Endodermal cell (in vitro differentiated cells): ENCODE measurements around the gene TMEM62. TPM values are rescaled to one million over a fixed set of nuclear protein-coding genes. Genes with fewer than 3 reads are reported as not detected.

Source experiments
- DNase-seq: peaks from one replicate; pipeline ENCODE4 v3.0.0-alpha.2; 2017
- H3K27ac ChIP-seq: 2 replicates; pipeline ENCODE4 v1.5.1; 2013; ENCODE audit warnings: mild to moderate bottlenecking, low read depth, low read length, moderate library complexity
- H3K27me3 ChIP-seq: 2 replicates; pipeline ENCODE4 v1.6.1; 2013; ENCODE audit warnings: mild to moderate bottlenecking, low read length, moderate library complexity; ENCODE audit not compliant: insufficient read depth, control insufficient read depth, poor library complexity, severe bottlenecking
- H3K36me3 ChIP-seq: 2 replicates; pipeline ENCODE4 v1.7.0; 2013; ENCODE audit warnings: mild to moderate bottlenecking, low read length, moderate library complexity; ENCODE audit not compliant: control insufficient read depth, insufficient read depth
- H3K4me1 ChIP-seq: one replicate; pipeline ENCODE4 v1.7.0; 2013; ENCODE audit warnings: low read length; ENCODE audit not compliant: control insufficient read depth, insufficient read depth
- H3K4me3 ChIP-seq: 2 replicates; pipeline ENCODE4 v1.5.1; 2013; ENCODE audit warnings: mild to moderate bottlenecking, low read length, moderate library complexity
- H3K9ac ChIP-seq: 2 replicates; pipeline ENCODE4 v1.6.1; 2013; ENCODE audit warnings: mild to moderate bottlenecking, low read length, moderate library complexity; ENCODE audit not compliant: poor library complexity, severe bottlenecking; ENCODE audit errors: extremely low read depth
- H3K9me3 ChIP-seq: 2 replicates; pipeline ENCODE4 v1.6.1; 2013; ENCODE audit warnings: mild to moderate bottlenecking, low read length, moderate library complexity; ENCODE audit not compliant: control insufficient read depth
- H3K27ac Mint-ChIP-seq: 2 replicates; pipeline ENCODE4 v1.8.0; 2020; ENCODE audit warnings: mixed read lengths
- H3K27me3 Mint-ChIP-seq: 2 replicates; pipeline ENCODE4 v1.8.0; 2021; ENCODE audit warnings: mild to moderate bottlenecking, mixed read lengths; ENCODE audit not compliant: insufficient read depth
- H3K36me3 Mint-ChIP-seq: 2 replicates; pipeline ENCODE4 v1.8.0; 2020; ENCODE audit warnings: low read depth, mixed read lengths
- H3K4me1 Mint-ChIP-seq: 2 replicates; pipeline ENCODE4 v1.8.0; 2020; ENCODE audit warnings: mixed read lengths
- H3K4me3 Mint-ChIP-seq: 2 replicates; pipeline ENCODE4 v1.8.0; 2020; ENCODE audit warnings: mild to moderate bottlenecking, moderate library complexity, mixed read lengths
- H3K9me3 Mint-ChIP-seq: 2 replicates; pipeline ENCODE4 v1.8.0; 2020; ENCODE audit warnings: mild to moderate bottlenecking, mixed read lengths
- WGBS, 2 experiments: methylation state at CpG; one replicate each; pipeline versions ENCODE4 v1.1.5 to v1.1.7; 2013; ENCODE audit warnings: missing lambda C conversion rate in 2 of 2, mixed read lengths in 1 of 2; ENCODE audit not compliant: insufficient coverage in 1 of 2, insufficient read length in 1 of 2; 5-methylcytosine and 5-hydroxymethylcytosine counted together
- total RNA-seq, 2 donors: library from RNA; stranded (reverse); fragmentation: NEBNext Ultra II Directional in 1 of 2; extraction: Animal tissue kit (Norgen Biotek cat#: 25700) in 1 of 2; gene quantifications; 2 replicates in 1 of 2; 3 replicates in 1 of 2; pipeline ENCODE4 v1.2.1, GENCODE V29; 2021
- TF ChIP-seq, protein P1 (sequence below): fragments of 200-600 bp; sonication (generic); conservative IDR thresholded peaks from 2 replicates; pipeline ENCODE4 v1.5.0; 2021; ENCODE audit warnings: antibody characterized with exemption, mild to moderate bottlenecking

Gene TMEM62
- total RNA-seq, 2 donors from 2014 or later, result 8.1 to 10.2 TPM

DNA sequence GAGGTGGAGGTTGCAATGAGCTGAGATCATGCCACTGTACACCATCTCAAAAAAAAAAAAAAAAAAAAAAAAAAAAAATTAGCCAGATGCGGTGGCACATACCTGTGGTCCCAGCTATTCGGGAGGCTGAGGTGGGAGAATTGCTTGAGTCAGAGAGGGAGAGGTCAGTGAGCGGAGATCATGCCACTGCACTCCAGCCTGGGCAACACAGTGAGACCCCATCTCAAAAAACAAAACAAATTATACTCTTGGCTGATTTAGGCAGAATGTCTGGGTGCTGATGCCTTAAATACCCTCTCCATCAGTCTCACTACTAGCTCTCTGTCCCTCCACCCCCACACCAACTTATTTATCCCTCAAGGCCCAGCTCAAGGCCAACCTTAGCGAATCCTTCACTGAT lies 41.5 kb upstream of the TMEM62 start:
- no peaks in the 10 kb centered on the region for H3K27me3 ChIP-seq
- H3K9me3 ChIP-seq, result no peaks in the 10 kb centered on the region
- H3K4me3 ChIP-seq, result no peak overlapping the region
- WGBS, 2 experiments, result 89 to 100% methylated on average over 1 to 4 of the region's 4 CpGs
- no peak overlapping the region for H3K27ac ChIP-seq
- Mint-ChIP-seq H3K36me3 (peaks cover 25% of the 10 kb centered on the region), H3K4me3 (no peak overlapping the region), H3K4me1 (no peaks in the 10 kb centered on the region), H3K27me3 (no peaks in the 10 kb centered on the region), H3K27ac (no peak overlapping the region), H3K9me3 (no peaks in the 10 kb centered on the region)
- DNase-seq, result no peak
- TF ChIP-seq, protein P1, sequence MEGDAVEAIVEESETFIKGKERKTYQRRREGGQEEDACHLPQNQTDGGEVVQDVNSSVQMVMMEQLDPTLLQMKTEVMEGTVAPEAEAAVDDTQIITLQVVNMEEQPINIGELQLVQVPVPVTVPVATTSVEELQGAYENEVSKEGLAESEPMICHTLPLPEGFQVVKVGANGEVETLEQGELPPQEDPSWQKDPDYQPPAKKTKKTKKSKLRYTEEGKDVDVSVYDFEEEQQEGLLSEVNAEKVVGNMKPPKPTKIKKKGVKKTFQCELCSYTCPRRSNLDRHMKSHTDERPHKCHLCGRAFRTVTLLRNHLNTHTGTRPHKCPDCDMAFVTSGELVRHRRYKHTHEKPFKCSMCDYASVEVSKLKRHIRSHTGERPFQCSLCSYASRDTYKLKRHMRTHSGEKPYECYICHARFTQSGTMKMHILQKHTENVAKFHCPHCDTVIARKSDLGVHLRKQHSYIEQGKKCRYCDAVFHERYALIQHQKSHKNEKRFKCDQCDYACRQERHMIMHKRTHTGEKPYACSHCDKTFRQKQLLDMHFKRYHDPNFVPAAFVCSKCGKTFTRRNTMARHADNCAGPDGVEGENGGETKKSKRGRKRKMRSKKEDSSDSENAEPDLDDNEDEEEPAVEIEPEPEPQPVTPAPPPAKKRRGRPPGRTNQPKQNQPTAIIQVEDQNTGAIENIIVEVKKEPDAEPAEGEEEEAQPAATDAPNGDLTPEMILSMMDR, result no peak
- no peak overlapping the region for H3K9ac ChIP-seq
- no peaks in the 10 kb centered on the region for H3K4me1 ChIP-seq
- peaks cover 36% of the 10 kb centered on the region for H3K36me3 ChIP-seq

DNA sequence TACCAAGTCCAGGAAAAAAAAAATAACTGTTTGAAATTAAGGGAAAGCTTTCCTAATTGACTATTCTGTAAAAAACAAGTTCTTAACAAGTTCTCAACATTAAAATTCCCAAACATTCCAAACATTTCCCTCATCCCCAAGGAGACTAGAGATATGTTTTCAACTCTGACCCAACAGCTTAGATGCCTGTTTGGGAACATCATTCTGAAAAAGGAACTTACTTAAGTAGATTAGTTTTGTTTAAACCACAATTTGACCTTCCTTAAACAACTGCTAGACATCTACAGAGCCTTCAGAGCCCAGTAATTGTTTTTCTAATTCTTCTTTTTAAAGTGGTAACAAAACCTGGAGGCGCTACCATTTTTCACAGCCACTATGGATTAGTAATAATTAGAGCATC lies 40.4 kb upstream of the TMEM62 start:
- H3K27me3 Mint-ChIP-seq, result no peaks in the 10 kb centered on the region
- no peak overlapping the region for H3K27ac Mint-ChIP-seq

DNA sequence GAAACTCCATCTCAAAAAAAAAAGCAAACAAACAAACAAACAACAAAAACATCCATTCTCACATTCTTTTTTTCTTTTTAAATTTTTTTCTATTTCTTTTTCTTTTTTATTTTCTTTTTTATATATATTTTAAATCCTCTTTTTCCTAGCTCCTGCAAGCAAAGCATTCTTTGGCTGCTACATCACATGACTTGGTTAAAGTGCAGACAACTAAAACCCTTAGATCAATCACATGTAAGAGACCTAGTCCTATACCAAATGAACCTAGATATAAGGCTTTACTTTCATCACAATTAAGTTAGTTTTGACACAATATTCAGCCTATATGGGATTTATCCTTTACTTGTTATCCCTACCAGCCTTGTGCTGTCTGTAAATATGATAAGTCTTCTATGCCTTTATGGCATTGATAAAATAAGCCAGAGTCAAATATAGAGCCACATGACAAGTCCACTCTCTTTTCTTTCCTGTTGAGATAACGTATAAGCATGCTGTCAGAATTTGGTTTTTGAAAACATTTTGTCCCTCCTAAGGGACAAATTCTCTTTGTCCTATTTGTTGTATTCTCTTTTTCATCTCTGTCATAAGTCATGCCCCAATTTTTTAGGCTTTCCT lies 38.9 kb upstream of the TMEM62 start:
- Mint-ChIP-seq H3K27me3 (no peaks in the 10 kb centered on the region), H3K9me3 (no peaks in the 10 kb centered on the region), H3K36me3 (peaks cover 27% of the 10 kb centered on the region), H3K4me3 (no peak overlapping the region), H3K27ac (no peak overlapping the region), H3K4me1 (no peaks in the 10 kb centered on the region)
- no peak overlapping the region for H3K27ac ChIP-seq
- 80 to 100% methylated on average over 1 of the region's 1 CpG for WGBS, 2 experiments
- TF ChIP-seq, protein P1, result no peak
- no peaks in the 10 kb centered on the region for H3K4me1 ChIP-seq
- no peak overlapping the region for H3K9ac ChIP-seq
- no peaks in the 10 kb centered on the region for H3K9me3 ChIP-seq
- H3K4me3 ChIP-seq, result no peak overlapping the region
- H3K27me3 ChIP-seq, result no peaks in the 10 kb centered on the region
- peaks cover 31% of the 10 kb centered on the region for H3K36me3 ChIP-seq
- no peak for DNase-seq

More for the DNA sequence above, 40.4 kb upstream of the TMEM62 start:
- Mint-ChIP-seq H3K4me1 (no peaks in the 10 kb centered on the region), H3K9me3 (no peaks in the 10 kb centered on the region), H3K36me3 (peaks cover 28% of the 10 kb centered on the region), H3K4me3 (no peak overlapping the region)
- H3K4me3 ChIP-seq, result no peak overlapping the region
- H3K36me3 ChIP-seq, result peaks cover 36% of the 10 kb centered on the region
- no peak overlapping the region for H3K9ac ChIP-seq
- no peak overlapping the region for H3K27ac ChIP-seq
- TF ChIP-seq, protein P1, result no peak
- WGBS, 2 experiments, result 100% methylated on average over 1 of the region's 1 CpG; no CpG with 5 or more reads in 1 of the 2 experiments
- H3K4me1 ChIP-seq, result no peaks in the 10 kb centered on the region
- DNase-seq, result no peak
- no peaks in the 10 kb centered on the region for H3K27me3 ChIP-seq
- no peaks in the 10 kb centered on the region for H3K9me3 ChIP-seq
